Activated CD8-positive, alpha-beta T cell treated with anti-CD3 and anti-CD28 coated beads for 36 hours (primary cell): ENCODE results near the gene RFXANK. TPM values are rescaled to one million over a fixed set of nuclear protein-coding genes. Genes with fewer than 3 reads are reported as not detected.

Source experiments
- ATAC-seq: fragments of 200-7000 bp; cut with Tn5 transposase; one replicate; pipeline ENCODE4 v1.10.0; 2021; ENCODE audit warnings: mild to moderate bottlenecking, moderate library complexity
- CTCF ChIA-PET: fragments of 350-600 bp; sonication (Branson Sonifier 250); formaldehyde crosslinking; loops from one replicate; lab custom pipeline; 2021; ENCODE audit warnings: antibody characterized with exemption; lab: Charles Lee
- POLR2A ChIA-PET: fragments of 350-600 bp; sonication (Branson Sonifier 250); formaldehyde crosslinking; loops from one replicate; lab custom pipeline; 2021; ENCODE audit warnings: antibody characterized with exemption; lab: Charles Lee
- DNase-seq: peaks from one replicate; pipeline ENCODE4 v3.0.0-alpha.2; 2020
- H3K27ac Mint-ChIP-seq: one replicate; pipeline ENCODE4 v1.8.0; 2021; ENCODE audit warnings: mild to moderate bottlenecking, mixed read lengths
- H3K27me3 Mint-ChIP-seq: one replicate; pipeline ENCODE4 v1.8.0; 2021; ENCODE audit warnings: mixed read lengths
- H3K36me3 Mint-ChIP-seq: one replicate; pipeline ENCODE4 v1.8.0; 2021; ENCODE audit warnings: low read depth, mixed read lengths
- H3K4me1 Mint-ChIP-seq: one replicate; pipeline ENCODE4 v1.8.0; 2021; ENCODE audit warnings: low read depth, mixed read lengths
- H3K4me3 Mint-ChIP-seq: one replicate; pipeline ENCODE4 v1.8.0; 2021; ENCODE audit warnings: mild to moderate bottlenecking, moderate library complexity, mixed read lengths
- H3K9me3 Mint-ChIP-seq: one replicate; pipeline ENCODE4 v1.8.0; 2021; ENCODE audit warnings: mixed read lengths
- intact Hi-C: fragments of 100-400 bp; cut with micrococcal nuclease; formaldehyde crosslinking; loops from one replicate; pipeline ENCODE4 v1.10.0; 2022
- total RNA-seq, 2 experiments: library from RNA; stranded (reverse); gene quantifications; one replicate each; pipeline ENCODE4 v1.2.3, GENCODE V29; 2021
- TF ChIP-seq, protein P1 (sequence below): fragments of 200-600 bp; IDR thresholded peaks from one replicate; pipeline ENCODE4 v1.8.0; 2022; ENCODE audit warnings: antibody characterized with exemption, mild to moderate bottlenecking

RFXANK gene
- total RNA-seq, 2 experiments from 2014 or later: 61.4 to 68.5 TPM

GRCh38 chr19:19223060-19223459 is 31.0 kb downstream of the RFXANK start:
- POLR2A ChIA-PET: no interaction called here
- TF ChIP-seq, protein P1, sequence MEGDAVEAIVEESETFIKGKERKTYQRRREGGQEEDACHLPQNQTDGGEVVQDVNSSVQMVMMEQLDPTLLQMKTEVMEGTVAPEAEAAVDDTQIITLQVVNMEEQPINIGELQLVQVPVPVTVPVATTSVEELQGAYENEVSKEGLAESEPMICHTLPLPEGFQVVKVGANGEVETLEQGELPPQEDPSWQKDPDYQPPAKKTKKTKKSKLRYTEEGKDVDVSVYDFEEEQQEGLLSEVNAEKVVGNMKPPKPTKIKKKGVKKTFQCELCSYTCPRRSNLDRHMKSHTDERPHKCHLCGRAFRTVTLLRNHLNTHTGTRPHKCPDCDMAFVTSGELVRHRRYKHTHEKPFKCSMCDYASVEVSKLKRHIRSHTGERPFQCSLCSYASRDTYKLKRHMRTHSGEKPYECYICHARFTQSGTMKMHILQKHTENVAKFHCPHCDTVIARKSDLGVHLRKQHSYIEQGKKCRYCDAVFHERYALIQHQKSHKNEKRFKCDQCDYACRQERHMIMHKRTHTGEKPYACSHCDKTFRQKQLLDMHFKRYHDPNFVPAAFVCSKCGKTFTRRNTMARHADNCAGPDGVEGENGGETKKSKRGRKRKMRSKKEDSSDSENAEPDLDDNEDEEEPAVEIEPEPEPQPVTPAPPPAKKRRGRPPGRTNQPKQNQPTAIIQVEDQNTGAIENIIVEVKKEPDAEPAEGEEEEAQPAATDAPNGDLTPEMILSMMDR: no peak
- Mint-ChIP-seq H3K9me3 (no peaks in the 10 kb centered on the region), H3K27ac (no peak overlapping the region), H3K36me3 (no peaks in the 10 kb centered on the region), H3K4me3 (no peak overlapping the region), H3K4me1 (peaks cover 2% of the 10 kb centered on the region), H3K27me3 (peaks cover 9% of the 10 kb centered on the region)
- intact Hi-C loops: no loop called here
- ATAC-seq (no peak), DNase-seq (no peak)
- CTCF ChIA-PET: no interaction called here

DNA sequence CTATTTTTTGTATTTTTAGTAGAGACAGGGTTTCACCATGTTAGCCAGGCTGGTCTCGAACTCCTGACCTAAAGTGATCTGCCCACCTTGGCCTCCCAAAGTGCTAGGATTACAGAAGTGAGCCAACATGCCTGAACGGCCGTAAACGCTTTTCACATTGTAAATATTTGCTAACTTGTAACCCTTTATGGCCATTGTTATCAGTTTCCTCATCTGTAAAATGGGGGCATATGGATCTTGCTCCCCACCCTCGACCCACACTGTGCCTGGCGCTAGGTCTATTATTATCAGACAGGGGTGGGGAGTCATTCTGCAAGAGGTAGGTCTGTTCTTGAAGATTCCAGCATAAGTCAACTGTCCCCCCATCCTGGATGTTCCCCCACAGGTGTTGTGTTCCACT is 31.6 kb downstream of the RFXANK start:
- H3K36me3 Mint-ChIP-seq: no peaks in the 10 kb centered on the region
- intact Hi-C loops: no loop called here
- CTCF ChIA-PET: interaction anchor here (1.7 to 2.7 kb wide), 3 partner anchors 11 to 49 kb away, joined by 5 to 12 read pairs (median 9); partner anchors contain the start of genes BORCS8 and RFXANK

GRCh38 chr19:19224150-19224851 is 32.2 kb downstream of the RFXANK start:
- no peak for ATAC-seq

More for the DNA sequence above, 31.6 kb downstream of the RFXANK start:
- TF ChIP-seq, protein P1: no peak
- no peak for DNase-seq
- no peaks in the 10 kb centered on the region for H3K9me3 Mint-ChIP-seq
- H3K4me3 Mint-ChIP-seq: no peak overlapping the region
- H3K27me3 Mint-ChIP-seq: peaks cover 10% of the 10 kb centered on the region
- H3K4me1 Mint-ChIP-seq: peaks cover 2% of the 10 kb centered on the region
- POLR2A ChIA-PET: interaction anchor here (0.5 to 1.3 kb wide), 2 partner anchors 22 to 293 kb away, joined by 3 to 4 read pairs; no protein-coding TSS in a partner anchor
- no peak for ATAC-seq
- H3K27ac Mint-ChIP-seq: no peak overlapping the region

GRCh38 chr19:19224852-19225494 is 32.9 kb downstream of the RFXANK start:
- Mint-ChIP-seq H3K27ac (no peak overlapping the region), H3K36me3 (no peaks in the 10 kb centered on the region), H3K27me3 (peaks cover 10% of the 10 kb centered on the region), H3K9me3 (no peaks in the 10 kb centered on the region), H3K4me1 (peaks cover 2% of the 10 kb centered on the region), H3K4me3 (peak overlapping the region; percentile 56)
- ChIA-PET POLR2A (interaction anchor here (0.7 to 1.3 kb wide), 3 partner anchors 23 to 32 kb away, joined by 3 to 4 read pairs (median 3); no protein-coding TSS in a partner anchor), CTCF (interaction anchor here (0.7 to 2.7 kb wide), 13 partner anchors 10 to 82 kb away, joined by 3 to 12 read pairs (median 4); partner anchors contain the start of genes BORCS8, NR2C2AP and RFXANK)
- TF ChIP-seq, protein P1: peak; percentile 72
- DNase-seq: peak; percentile 85
- intact Hi-C loops: loop anchor here (5.0 kb wide), 1 partner anchor 78 kb away; no protein-coding TSS in a partner anchor
- ATAC-seq: peak; percentile 91

More at GRCh38 chr19:19224150-19224851, 32.2 kb downstream of the RFXANK start:
- H3K27me3 Mint-ChIP-seq: peaks cover 10% of the 10 kb centered on the region
- no peaks in the 10 kb centered on the region for H3K9me3 Mint-ChIP-seq
- no peak overlapping the region for H3K27ac Mint-ChIP-seq
- intact Hi-C loops: no loop called here
- H3K36me3 Mint-ChIP-seq: no peaks in the 10 kb centered on the region
- ChIA-PET POLR2A (interaction anchor here (0.5 to 1.3 kb wide), 2 partner anchors 23 to 292 kb away, joined by 3 to 4 read pairs; no protein-coding TSS in a partner anchor), CTCF (interaction anchor here (0.8 to 2.7 kb wide), 9 partner anchors 10 to 81 kb away, joined by 3 to 12 read pairs (median 5); partner anchors contain the start of genes BORCS8, NR2C2AP and RFXANK)
- TF ChIP-seq, protein P1: no peak
- DNase-seq: no peak
- H3K4me1 Mint-ChIP-seq: peaks cover 2% of the 10 kb centered on the region
- peak overlapping the region; percentile 47 for H3K4me3 Mint-ChIP-seq
